Right atrium auricular region (tissue), 2 donors: ENCODE measurements around the gene GPHN. TPM values are rescaled to one million over a fixed set of nuclear protein-coding genes. Genes with fewer than 3 reads are reported as not detected.

Experiments
- DNase-seq: peaks from one replicate; pipeline ENCODE4 v3.0.0-alpha.2; 2019; ENCODE audit warnings: low spot score
- H3K27ac ChIP-seq, 2 donors: fragments of 200-600 bp; sonication (generic); 1 replicate in 1 of 2; 2 replicates in 1 of 2; pipeline ENCODE4 v1.5.1; 2016 to 2019
- H3K27me3 ChIP-seq, 2 donors: fragments of 200-600 bp; sonication (generic); one replicate each; pipeline versions ENCODE4 v1.5.1 to v1.6.0; 2017 to 2019
- H3K36me3 ChIP-seq: fragments of 200-600 bp; sonication (generic); one replicate; pipeline ENCODE4 v1.5.1; 2016
- H3K4me1 ChIP-seq, 2 donors: fragments of 200-600 bp; sonication (generic); one replicate each; pipeline versions ENCODE4 v1.5.1 to v1.6.0; 2017 to 2019
- H3K4me3 ChIP-seq, 2 donors: fragments of 200-600 bp; sonication (generic); 1 replicate in 1 of 2; 2 replicates in 1 of 2; pipeline ENCODE4 v1.5.1; 2017 to 2019; ENCODE audit warnings: mild to moderate bottlenecking in 1 of 2, moderate library complexity in 1 of 2
- H3K9me3 ChIP-seq, 2 donors: fragments of 200-600 bp; sonication (generic); one replicate each; pipeline ENCODE4 v1.5.1; 2019
- CTCF ChIP-seq, 2 donors: fragments of 200-600 bp; sonication (generic); IDR thresholded peaks; one replicate each; pipeline ENCODE4 v1.5.1; 2019; ENCODE audit warnings: antibody characterized with exemption in 2 of 2
- total RNA-seq, 2 donors: library from RNA; depleted of rRNA; stranded (reverse); fragments of >200 nt; gene quantifications; one replicate each; pipeline ENCODE4 v1.1.0, GENCODE V29; 2016

The GPHN gene
- total RNA-seq, 2 donors from 2014 or later = 14.9 TPM

DNA sequence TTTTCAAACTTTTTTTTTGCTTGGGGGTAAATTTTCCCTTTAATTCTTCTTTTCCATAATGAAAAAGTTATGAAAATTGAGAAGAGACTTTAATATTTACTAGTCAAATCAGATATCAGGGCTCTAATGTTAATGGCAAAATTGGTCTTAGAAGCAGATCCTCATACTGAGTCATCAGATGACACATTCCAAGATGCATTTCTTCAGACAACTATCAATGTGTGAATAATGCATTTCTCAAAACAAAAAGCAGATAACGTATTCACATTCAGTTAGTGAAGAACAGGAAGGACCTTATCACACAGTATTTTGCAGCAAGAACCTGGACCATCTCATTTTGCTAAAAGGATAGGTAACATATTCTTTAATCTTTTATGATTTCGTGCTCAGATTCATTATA lies 130.7 kb downstream of the GPHN start:
- Histone ChIP-seq H3K4me3 (no peak overlapping the region), H3K36me3 (no peaks in the 10 kb centered on the region), H3K27ac (no peak overlapping the region), H3K4me1 (no peaks in the 10 kb centered on the region), H3K27me3 (no peaks in the 10 kb centered on the region), H3K9me3 (no peaks in the 10 kb centered on the region)
- DNase-seq = no peak
- TF ChIP-seq CTCF (IDR thresholded peaks at IDR 0.05) = no peak

- Histone ChIP-seq H3K4me3 (no peak overlapping the region), H3K9me3 (no peaks in the 10 kb centered on the region), H3K27me3 (no peaks in the 10 kb centered on the region), H3K4me1 (no peaks in the 10 kb centered on the region), H3K27ac (no peak overlapping the region), H3K36me3 (no peaks in the 10 kb centered on the region)
- TF ChIP-seq CTCF (IDR thresholded peaks at IDR 0.05) = no peak
- no peak for DNase-seq
These were observed 134.1 kb downstream of the GPHN start for GRCh38 chr14:66641861-66642635.

- H3K36me3 ChIP-seq = no peaks in the 10 kb centered on the region
- H3K27me3 ChIP-seq = no peaks in the 10 kb centered on the region
- no peak overlapping the region for H3K4me3 ChIP-seq
- no peak overlapping the region for H3K27ac ChIP-seq
- H3K9me3 ChIP-seq = no peaks in the 10 kb centered on the region
- no peak for DNase-seq
- no peaks in the 10 kb centered on the region for H3K4me1 ChIP-seq
- TF ChIP-seq CTCF (IDR thresholded peaks at IDR 0.05) = no peak
These were observed 135.4 kb downstream of the GPHN start for GRCh38 chr14:66643344-66643743.

DNA sequence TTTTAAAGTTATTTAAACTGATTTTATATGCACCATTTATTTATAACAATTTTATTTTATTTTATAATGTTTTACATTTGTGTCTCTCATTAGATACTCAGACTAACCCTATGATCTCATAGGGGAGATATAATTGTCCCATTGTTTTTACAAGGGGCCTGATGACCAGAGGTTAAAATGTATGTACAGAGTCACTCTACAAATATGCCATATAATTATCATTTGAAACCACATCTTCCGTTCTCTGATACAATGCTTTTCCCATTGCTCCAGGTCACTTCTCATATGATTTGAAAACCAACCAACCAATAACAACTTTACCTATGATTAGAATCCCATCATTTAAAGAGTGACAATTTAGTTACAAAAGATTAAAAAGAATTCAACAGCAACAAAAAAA lies 137.8 kb downstream of the GPHN start:
- no peaks in the 10 kb centered on the region for H3K4me1 ChIP-seq
- no peak overlapping the region for H3K27ac ChIP-seq
- H3K9me3 ChIP-seq = no peaks in the 10 kb centered on the region
- H3K36me3 ChIP-seq = no peaks in the 10 kb centered on the region
- no peak for TF ChIP-seq CTCF (IDR thresholded peaks at IDR 0.05)
- DNase-seq = no peak
- H3K27me3 ChIP-seq = no peaks in the 10 kb centered on the region
- no peak overlapping the region for H3K4me3 ChIP-seq

DNA sequence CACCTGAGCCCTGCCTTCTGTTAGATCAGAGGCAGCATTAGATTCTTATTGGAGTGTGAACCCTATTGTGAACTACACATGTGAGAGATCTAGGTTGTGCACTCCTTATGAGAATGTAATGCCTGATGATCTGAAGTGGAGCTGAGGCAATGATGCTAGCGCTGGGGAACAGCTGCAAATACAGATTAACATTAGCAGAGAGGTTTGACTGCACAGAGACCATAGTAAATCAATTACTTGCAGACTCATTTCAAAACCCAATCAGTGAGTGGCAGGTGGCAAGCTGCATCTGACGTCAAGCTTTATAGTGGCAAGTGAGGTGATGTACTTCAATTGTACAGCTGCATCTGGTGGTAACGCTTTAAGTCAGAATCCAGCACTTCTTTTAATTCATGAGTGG lies 141.6 kb downstream of the GPHN start:
- Histone ChIP-seq H3K4me1 (peaks cover 0 to 4% of the 10 kb centered on the region in 2 donors), H3K27me3 (no peaks in the 10 kb centered on the region), H3K4me3 (no peak overlapping the region), H3K9me3 (no peaks in the 10 kb centered on the region), H3K36me3 (no peaks in the 10 kb centered on the region), H3K27ac (no peak overlapping the region)
- no peak for TF ChIP-seq CTCF (IDR thresholded peaks at IDR 0.05)
- no peak for DNase-seq

- TF ChIP-seq CTCF (IDR thresholded peaks at IDR 0.05) = no peak
- Histone ChIP-seq H3K4me3 (no peak overlapping the region), H3K4me1 (peaks cover 0 to 4% of the 10 kb centered on the region in 2 donors), H3K27me3 (no peaks in the 10 kb centered on the region), H3K36me3 (no peaks in the 10 kb centered on the region), H3K27ac (no peak overlapping the region), H3K9me3 (no peaks in the 10 kb centered on the region)
- DNase-seq = no peak
These were observed 142.6 kb downstream of the GPHN start for GRCh38 chr14:66650491-66650911.
